Endodermal cell (in vitro differentiated cells): ENCODE results near the gene GAPT. TPM values are rescaled to one million over a fixed set of nuclear protein-coding genes. Genes with fewer than 3 reads are reported as not detected.

Experiments
- DNase-seq: peaks from one replicate; pipeline ENCODE4 v3.0.0-alpha.2; 2017
- H3K27ac ChIP-seq: 2 replicates; pipeline ENCODE4 v1.5.1; 2013; ENCODE audit warnings: mild to moderate bottlenecking, low read depth, low read length, moderate library complexity
- H3K27me3 ChIP-seq: 2 replicates; pipeline ENCODE4 v1.6.1; 2013; ENCODE audit warnings: mild to moderate bottlenecking, low read length, moderate library complexity; ENCODE audit not compliant: insufficient read depth, control insufficient read depth, poor library complexity, severe bottlenecking
- H3K36me3 ChIP-seq: 2 replicates; pipeline ENCODE4 v1.7.0; 2013; ENCODE audit warnings: mild to moderate bottlenecking, low read length, moderate library complexity; ENCODE audit not compliant: control insufficient read depth, insufficient read depth
- H3K4me1 ChIP-seq: one replicate; pipeline ENCODE4 v1.7.0; 2013; ENCODE audit warnings: low read length; ENCODE audit not compliant: control insufficient read depth, insufficient read depth
- H3K4me3 ChIP-seq: 2 replicates; pipeline ENCODE4 v1.5.1; 2013; ENCODE audit warnings: mild to moderate bottlenecking, low read length, moderate library complexity
- H3K9ac ChIP-seq: 2 replicates; pipeline ENCODE4 v1.6.1; 2013; ENCODE audit warnings: mild to moderate bottlenecking, low read length, moderate library complexity; ENCODE audit not compliant: poor library complexity, severe bottlenecking; ENCODE audit errors: extremely low read depth
- H3K9me3 ChIP-seq: 2 replicates; pipeline ENCODE4 v1.6.1; 2013; ENCODE audit warnings: mild to moderate bottlenecking, low read length, moderate library complexity; ENCODE audit not compliant: control insufficient read depth
- H3K27ac Mint-ChIP-seq: 2 replicates; pipeline ENCODE4 v1.8.0; 2020; ENCODE audit warnings: mixed read lengths
- H3K27me3 Mint-ChIP-seq: 2 replicates; pipeline ENCODE4 v1.8.0; 2021; ENCODE audit warnings: mild to moderate bottlenecking, mixed read lengths; ENCODE audit not compliant: insufficient read depth
- H3K36me3 Mint-ChIP-seq: 2 replicates; pipeline ENCODE4 v1.8.0; 2020; ENCODE audit warnings: low read depth, mixed read lengths
- H3K4me1 Mint-ChIP-seq: 2 replicates; pipeline ENCODE4 v1.8.0; 2020; ENCODE audit warnings: mixed read lengths
- H3K4me3 Mint-ChIP-seq: 2 replicates; pipeline ENCODE4 v1.8.0; 2020; ENCODE audit warnings: mild to moderate bottlenecking, moderate library complexity, mixed read lengths
- H3K9me3 Mint-ChIP-seq: 2 replicates; pipeline ENCODE4 v1.8.0; 2020; ENCODE audit warnings: mild to moderate bottlenecking, mixed read lengths
- WGBS, 2 experiments: methylation state at CpG; one replicate each; pipeline versions ENCODE4 v1.1.5 to v1.1.7; 2013; ENCODE audit warnings: missing lambda C conversion rate in 2 of 2, mixed read lengths in 1 of 2; ENCODE audit not compliant: insufficient coverage in 1 of 2, insufficient read length in 1 of 2; 5-methylcytosine and 5-hydroxymethylcytosine counted together
- total RNA-seq, 2 donors: library from RNA; stranded (reverse); fragmentation: NEBNext Ultra II Directional in 1 of 2; extraction: Animal tissue kit (Norgen Biotek cat#: 25700) in 1 of 2; gene quantifications; 2 replicates in 1 of 2; 3 replicates in 1 of 2; pipeline ENCODE4 v1.2.1, GENCODE V29; 2021
- TF ChIP-seq, protein P1 (sequence below): fragments of 200-600 bp; sonication (generic); conservative IDR thresholded peaks from 2 replicates; pipeline ENCODE4 v1.5.0; 2021; ENCODE audit warnings: antibody characterized with exemption, mild to moderate bottlenecking

The GAPT gene
- total RNA-seq, 2 donors from 2014 or later = 0.13 to 1.9 TPM

- WGBS, 2 experiments = 88 to 90% methylated on average over 4 to 6 of the region's 6 CpGs
- DNase-seq = no peak
- no peaks in the 10 kb centered on the region for H3K36me3 ChIP-seq
- Mint-ChIP-seq H3K4me3 (no peak overlapping the region), H3K4me1 (peaks cover 5% of the 10 kb centered on the region), H3K27ac (no peak overlapping the region), H3K36me3 (no peaks in the 10 kb centered on the region), H3K27me3 (no peaks in the 10 kb centered on the region), H3K9me3 (no peaks in the 10 kb centered on the region)
- H3K4me1 ChIP-seq = no peaks in the 10 kb centered on the region
- no peak overlapping the region for H3K9ac ChIP-seq
- no peak overlapping the region for H3K4me3 ChIP-seq
- TF ChIP-seq, protein P1, sequence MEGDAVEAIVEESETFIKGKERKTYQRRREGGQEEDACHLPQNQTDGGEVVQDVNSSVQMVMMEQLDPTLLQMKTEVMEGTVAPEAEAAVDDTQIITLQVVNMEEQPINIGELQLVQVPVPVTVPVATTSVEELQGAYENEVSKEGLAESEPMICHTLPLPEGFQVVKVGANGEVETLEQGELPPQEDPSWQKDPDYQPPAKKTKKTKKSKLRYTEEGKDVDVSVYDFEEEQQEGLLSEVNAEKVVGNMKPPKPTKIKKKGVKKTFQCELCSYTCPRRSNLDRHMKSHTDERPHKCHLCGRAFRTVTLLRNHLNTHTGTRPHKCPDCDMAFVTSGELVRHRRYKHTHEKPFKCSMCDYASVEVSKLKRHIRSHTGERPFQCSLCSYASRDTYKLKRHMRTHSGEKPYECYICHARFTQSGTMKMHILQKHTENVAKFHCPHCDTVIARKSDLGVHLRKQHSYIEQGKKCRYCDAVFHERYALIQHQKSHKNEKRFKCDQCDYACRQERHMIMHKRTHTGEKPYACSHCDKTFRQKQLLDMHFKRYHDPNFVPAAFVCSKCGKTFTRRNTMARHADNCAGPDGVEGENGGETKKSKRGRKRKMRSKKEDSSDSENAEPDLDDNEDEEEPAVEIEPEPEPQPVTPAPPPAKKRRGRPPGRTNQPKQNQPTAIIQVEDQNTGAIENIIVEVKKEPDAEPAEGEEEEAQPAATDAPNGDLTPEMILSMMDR = no peak
- no peaks in the 10 kb centered on the region for H3K9me3 ChIP-seq
- no peak overlapping the region for H3K27ac ChIP-seq
- H3K27me3 ChIP-seq = no peaks in the 10 kb centered on the region
Observed at GRCh38 chr5:58481828-58482227, 9.4 kb upstream of the GAPT start.

DNA sequence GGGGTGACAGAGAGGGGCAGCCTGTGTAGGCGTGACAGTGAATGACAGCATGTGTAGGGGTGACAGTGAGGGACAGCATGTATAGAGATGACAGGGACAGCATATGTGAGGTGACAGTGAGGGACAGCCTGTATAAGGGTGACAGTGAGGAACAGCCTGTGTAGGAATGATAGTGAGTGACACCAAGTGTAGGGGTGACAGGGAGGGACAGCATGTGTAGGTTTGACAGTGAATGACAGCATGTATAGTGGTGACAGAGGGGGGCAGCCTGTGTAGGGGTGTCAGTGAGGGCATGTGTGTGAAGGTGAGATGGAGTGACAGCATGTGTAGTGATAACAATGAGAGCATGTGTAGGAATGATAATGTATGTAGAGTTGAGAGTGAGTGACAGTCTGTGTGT, 8.7 kb upstream of the GAPT start:
- peaks cover 5% of the 10 kb centered on the region for H3K4me1 Mint-ChIP-seq
- no peaks in the 10 kb centered on the region for H3K9me3 Mint-ChIP-seq
- H3K4me3 ChIP-seq = no peak overlapping the region
- H3K9ac ChIP-seq = no peak overlapping the region
- TF ChIP-seq, protein P1 = no peak
- no peak overlapping the region for H3K27ac Mint-ChIP-seq
- H3K4me1 ChIP-seq = no peaks in the 10 kb centered on the region
- no peaks in the 10 kb centered on the region for H3K9me3 ChIP-seq
- H3K36me3 Mint-ChIP-seq = no peaks in the 10 kb centered on the region
- 93 to 100% methylated on average over 1 of the region's 1 CpG for WGBS, 2 experiments
- H3K27me3 ChIP-seq = no peaks in the 10 kb centered on the region
- H3K27ac ChIP-seq = no peak overlapping the region
- H3K27me3 Mint-ChIP-seq = no peaks in the 10 kb centered on the region
- DNase-seq = no peak
- H3K36me3 ChIP-seq = no peaks in the 10 kb centered on the region
- no peak overlapping the region for H3K4me3 Mint-ChIP-seq

DNA sequence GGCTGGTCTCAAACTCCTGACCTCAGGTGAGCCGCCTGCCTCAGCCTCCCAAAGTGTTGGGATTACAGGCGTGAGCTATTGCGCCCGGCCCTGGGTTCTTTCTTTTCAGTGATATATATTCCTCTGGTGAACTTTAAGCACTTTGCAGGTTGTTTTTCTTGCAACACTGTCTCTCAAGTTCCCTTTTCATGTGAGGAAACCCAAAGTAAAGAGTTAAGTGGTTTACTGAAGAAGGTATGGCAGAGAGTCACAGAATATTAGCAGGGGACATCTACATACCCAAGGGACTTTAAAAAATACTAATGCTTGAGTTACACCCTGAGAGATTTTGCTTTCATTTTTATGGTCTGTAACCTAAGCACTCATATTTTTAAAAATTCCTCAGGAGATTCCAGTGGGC, 6.7 kb upstream of the GAPT start:
- 79 to 93% methylated on average over 3 to 4 of the region's 4 CpGs for WGBS, 2 experiments
- H3K4me3 Mint-ChIP-seq = no peak overlapping the region
- no peak overlapping the region for H3K27ac Mint-ChIP-seq
- no peaks in the 10 kb centered on the region for H3K9me3 Mint-ChIP-seq
- Histone ChIP-seq H3K27ac (no peak overlapping the region), H3K4me3 (no peak overlapping the region), H3K9ac (no peak overlapping the region), H3K9me3 (no peaks in the 10 kb centered on the region), H3K4me1 (no peaks in the 10 kb centered on the region), H3K27me3 (no peaks in the 10 kb centered on the region), H3K36me3 (no peaks in the 10 kb centered on the region)
- TF ChIP-seq, protein P1 = no peak
- H3K36me3 Mint-ChIP-seq = no peaks in the 10 kb centered on the region
- no peaks in the 10 kb centered on the region for H3K27me3 Mint-ChIP-seq
- H3K4me1 Mint-ChIP-seq = no peaks in the 10 kb centered on the region
- DNase-seq = no peak
